Activated T-cell treated with anti-CD3 and anti-CD28 coated beads, Interleukin-2, amount 50 U/mL, for 4 hours (primary cell): ENCODE measurements around the gene RARA. TPM values are rescaled to one million over a fixed set of nuclear protein-coding genes. Genes with fewer than 3 reads are reported as not detected.

Source experiments
- ATAC-seq, 2 donors: fragments of 200-7000 bp; cut with Tn5 transposase; one replicate each; pipeline ENCODE4 v1.10.0; 2021
- DNase-seq: peaks from one replicate; pipeline ENCODE4 v3.0.0-alpha.2; 2020
- H3K27me3 Mint-ChIP-seq: one replicate; pipeline ENCODE4 v1.8.0; 2021; ENCODE audit warnings: low read depth, mixed read lengths
- H3K36me3 Mint-ChIP-seq: one replicate; pipeline ENCODE4 v1.8.0; 2022; ENCODE audit warnings: mixed read lengths; ENCODE audit not compliant: insufficient read depth
- H3K4me1 Mint-ChIP-seq: one replicate; pipeline ENCODE4 v1.8.0; 2021; ENCODE audit warnings: low read depth, mixed read lengths
- H3K4me3 Mint-ChIP-seq: one replicate; pipeline ENCODE4 v1.8.0; 2021; ENCODE audit warnings: mild to moderate bottlenecking, moderate library complexity, mixed read lengths
- H3K9me3 Mint-ChIP-seq: one replicate; pipeline ENCODE4 v1.8.0; 2021; ENCODE audit warnings: mixed read lengths
- total RNA-seq, 3 donors: library from RNA; stranded (reverse); gene quantifications; one replicate each; pipeline ENCODE4 v1.2.1, GENCODE V29; 2021

Gene RARA
- total RNA-seq, 3 donors from 2014 or later, result 46.5 to 61.9 (median 48.7) TPM

DNA sequence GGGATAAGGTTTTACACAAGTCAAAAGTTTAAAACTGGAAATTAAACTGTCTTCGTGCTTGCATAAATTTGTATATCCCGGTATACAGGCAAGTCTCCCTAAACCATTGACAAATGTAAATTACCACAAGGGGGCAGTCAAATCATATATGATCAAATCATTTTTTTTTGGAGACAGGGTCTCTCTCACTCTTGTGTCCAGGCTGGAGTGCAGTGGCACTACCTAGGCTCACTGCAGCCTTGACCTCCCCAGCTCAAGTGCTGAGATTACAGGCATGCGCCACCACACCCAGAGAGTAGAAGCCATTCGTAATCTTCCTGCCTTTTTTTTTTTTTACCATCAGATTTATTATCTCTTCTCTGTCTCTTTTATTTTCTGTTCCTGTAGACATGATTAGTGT, 90.2 kb downstream of the RARA start:
- no peak overlapping the region for H3K4me3 Mint-ChIP-seq
- ATAC-seq, result peak in 1 of 2 donors; percentile 54
- H3K9me3 Mint-ChIP-seq, result no peaks in the 10 kb centered on the region
- H3K36me3 Mint-ChIP-seq, result no peaks in the 10 kb centered on the region
- H3K27me3 Mint-ChIP-seq, result no peaks in the 10 kb centered on the region
- no peak for DNase-seq
- peaks cover 23% of the 10 kb centered on the region for H3K4me1 Mint-ChIP-seq

DNA sequence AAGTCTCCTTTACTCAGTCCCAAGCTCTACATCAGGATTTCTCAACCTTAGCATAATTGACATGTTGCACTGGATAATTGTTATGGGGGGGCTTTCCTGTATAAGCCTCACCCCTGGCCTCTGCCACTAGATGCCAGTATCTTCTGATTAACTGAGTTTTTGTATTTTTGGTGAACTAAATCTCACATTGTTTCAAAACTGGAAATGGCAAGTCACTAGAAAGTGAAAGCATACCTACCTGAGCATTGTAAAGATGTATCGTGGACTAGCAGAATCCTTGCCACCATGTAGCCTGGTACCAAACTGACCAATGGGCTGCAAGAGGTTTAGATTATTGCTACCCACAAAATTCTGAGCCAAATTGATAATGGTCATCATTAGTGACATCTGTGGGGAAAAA, 93.7 kb downstream of the RARA start:
- H3K4me3 Mint-ChIP-seq, result peak overlapping the region; percentile 37
- DNase-seq, result no peak
- peaks cover 24% of the 10 kb centered on the region for H3K4me1 Mint-ChIP-seq
- no peaks in the 10 kb centered on the region for H3K36me3 Mint-ChIP-seq
- no peaks in the 10 kb centered on the region for H3K27me3 Mint-ChIP-seq
- H3K9me3 Mint-ChIP-seq, result no peaks in the 10 kb centered on the region
- ATAC-seq, result peak; percentile 41 to 43

DNA sequence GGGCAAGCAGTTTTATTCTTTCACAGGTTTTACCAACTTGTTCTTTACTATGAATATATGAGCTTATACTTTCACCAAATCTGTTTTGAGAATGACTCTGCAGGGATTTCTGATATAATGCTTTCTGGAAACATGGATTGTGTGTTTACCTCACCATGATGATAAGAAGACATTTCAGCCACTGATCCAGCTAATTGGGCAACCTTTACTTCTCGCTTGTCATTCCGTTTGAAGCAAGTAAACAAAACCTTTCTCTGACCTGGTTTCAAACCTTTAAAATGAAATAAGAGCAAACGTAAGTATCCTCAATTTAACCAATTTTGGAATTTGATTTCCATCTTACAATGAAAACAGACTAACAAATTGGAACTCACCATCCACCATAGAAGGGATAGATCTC, 95.0 kb downstream of the RARA start:
- H3K27me3 Mint-ChIP-seq, result no peaks in the 10 kb centered on the region
- ATAC-seq (no peak), DNase-seq (no peak)
- H3K36me3 Mint-ChIP-seq, result no peaks in the 10 kb centered on the region
- no peak overlapping the region for H3K4me3 Mint-ChIP-seq
- no peaks in the 10 kb centered on the region for H3K9me3 Mint-ChIP-seq
- peaks cover 24% of the 10 kb centered on the region for H3K4me1 Mint-ChIP-seq

Other genes starting within 250 kb of the RARA start
- gene THRA, start 246.2 kb upstream of the RARA start, total RNA-seq, result 10 to 100 TPM in 2 of 3 donors, 1 to 10 TPM in 1; 6.6 to 12.4 (median 10.3) TPM
- 10 to 100 TPM; 12.6 to 16.0 (median 13.7) TPM for gene NR1D1, start 208.6 kb upstream of the RARA start, total RNA-seq
- gene MSL1, start 187.2 kb upstream of the RARA start, total RNA-seq, result 10 to 100 TPM; 63.3 to 68.5 (median 64.1) TPM
- gene CASC3, start 168.6 kb upstream of the RARA start, total RNA-seq, result 100 to 1,000 TPM; 100 to 108 (median 103) TPM
- 1 to 10 TPM; 5.7 to 6.7 (median 6.1) TPM for gene RAPGEFL1, start 131.7 kb upstream of the RARA start, total RNA-seq
- 10 to 100 TPM; 21.3 to 24.6 (median 22.1) TPM for gene WIPF2, start 89.9 kb upstream of the RARA start, total RNA-seq
- 10 to 100 TPM; 67.3 to 94.0 (median 83.6) TPM for gene CDC6, start 21.3 kb upstream of the RARA start, total RNA-seq
- gene GJD3, start 55.6 kb downstream of the RARA start, total RNA-seq, result not detected
- gene TOP2A, start 108.7 kb downstream of the RARA start, total RNA-seq, result 10 to 100 TPM; 10.4 to 16.4 (median 12.0) TPM
- 10 to 100 TPM; 14.0 to 17.7 (median 14.7) TPM for gene IGFBP4, start 134.3 kb downstream of the RARA start, total RNA-seq
- 1 to 10 TPM; 3.9 to 4.7 (median 4.1) TPM for gene TNS4, start 192.4 kb downstream of the RARA start, total RNA-seq